Uterus (tissue), 4 donors: ENCODE measurements around the gene MTUS2. TPM values are rescaled to one million over a fixed set of nuclear protein-coding genes. Genes with fewer than 3 reads are reported as not detected.

Experiments
- DNase-seq, 2 donors: peaks; one replicate each; pipeline ENCODE4 v3.0.0-alpha.2; 2019 to 2020
- H3K27ac ChIP-seq, 2 donors: fragments of 200-600 bp; sonication (generic); 1 replicate in 1 of 2; 2 replicates in 1 of 2; pipeline ENCODE4 v1.5.1; 2016 to 2018
- H3K27me3 ChIP-seq, 2 donors: fragments of 200-600 bp; sonication (generic); one replicate each; pipeline ENCODE4 v1.5.1; 2018 to 2019; ENCODE audit warnings: control low read depth in 1 of 2
- H3K36me3 ChIP-seq, 2 donors: fragments of 200-600 bp; sonication (generic); one replicate each; pipeline ENCODE4 v1.5.1; 2019; ENCODE audit warnings: control low read depth in 1 of 2
- H3K4me1 ChIP-seq, 2 donors: fragments of 200-600 bp; sonication (generic); one replicate each; pipeline ENCODE4 v1.5.1; 2018 to 2019; ENCODE audit warnings: control low read depth in 1 of 2
- H3K4me3 ChIP-seq, 2 donors: fragments of 200-600 bp; sonication (generic); 1 replicate in 1 of 2; 2 replicates in 1 of 2; pipeline ENCODE4 v1.5.1; 2018 to 2019; ENCODE audit warnings: mild to moderate bottlenecking in 1 of 2
- H3K9me3 ChIP-seq, 2 donors: fragments of 200-600 bp; sonication (generic); one replicate each; pipeline ENCODE4 v1.5.1; 2019; ENCODE audit warnings: control low read depth in 1 of 2
- POLR2A ChIP-seq, 2 donors: fragments of 450-650 bp; IDR thresholded peaks; one replicate each; pipeline ENCODE4 v1.6.1; 2016; ENCODE audit warnings: antibody characterized with exemption in 2 of 2, mild to moderate bottlenecking in 1 of 2, moderate library complexity in 1 of 2
- intact Hi-C: fragments of 100-400 bp; cut with DNase I; formaldehyde crosslinking; loops from one replicate; pipeline ENCODE4 v1.15.1; 2023; ENCODE audit warnings: low total_unique reads
- total RNA-seq, 4 donors: library from RNA; depleted of rRNA in 3 of 4; stranded (reverse); fragments of >200 nt in 3 of 4; gene quantifications; one replicate each; pipeline versions ENCODE4 v1.1.0 to v1.2.4, GENCODE V29; 2014 to 2023
- TF ChIP-seq, protein P1 (sequence below), 4 experiments: fragments of 200-600 bp in 2 of 4; fragments of 450-650 bp in 2 of 4; sonication (generic) in 2 of 4; IDR thresholded peaks; one replicate each; pipeline ENCODE4 v1.5.1; 2016 to 2019; ENCODE audit warnings: antibody characterized with exemption in 4 of 4, mild to moderate bottlenecking in 2 of 4, moderate library complexity in 1 of 4
- donor health status: DM: yes; HTN: yes; CAD: no.

The MTUS2 gene
- total RNA-seq, 4 donors from 2014 or later = 0.26 to 4.0 (median 3.6) TPM; not detected in 1

DNA sequence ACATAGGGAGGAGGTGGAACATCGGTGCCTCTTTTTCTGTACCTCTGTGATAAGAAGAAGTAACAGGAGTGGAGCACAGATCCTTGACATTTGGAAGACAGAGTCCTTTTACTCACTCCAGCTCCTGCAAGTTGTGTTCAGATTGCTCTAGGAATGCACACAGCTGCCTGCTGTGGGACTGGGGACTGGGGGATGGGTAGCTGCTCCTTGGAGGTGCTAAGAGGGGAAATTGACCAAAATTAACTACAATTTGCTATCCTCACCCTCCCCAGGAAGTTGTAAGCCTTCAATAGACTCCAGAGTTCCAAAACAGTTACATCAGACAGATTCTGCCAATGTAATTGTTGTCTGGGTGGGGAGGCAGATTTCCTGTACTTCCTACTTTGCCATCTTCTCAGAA, 317.9 kb downstream of the MTUS2 start:
- H3K27ac ChIP-seq = no peak overlapping the region
- no peaks in the 10 kb centered on the region for H3K27me3 ChIP-seq
- H3K4me1 ChIP-seq = no peaks in the 10 kb centered on the region
- no peaks in the 10 kb centered on the region for H3K9me3 ChIP-seq
- H3K36me3 ChIP-seq = no peaks in the 10 kb centered on the region
- TF ChIP-seq, protein P1, sequence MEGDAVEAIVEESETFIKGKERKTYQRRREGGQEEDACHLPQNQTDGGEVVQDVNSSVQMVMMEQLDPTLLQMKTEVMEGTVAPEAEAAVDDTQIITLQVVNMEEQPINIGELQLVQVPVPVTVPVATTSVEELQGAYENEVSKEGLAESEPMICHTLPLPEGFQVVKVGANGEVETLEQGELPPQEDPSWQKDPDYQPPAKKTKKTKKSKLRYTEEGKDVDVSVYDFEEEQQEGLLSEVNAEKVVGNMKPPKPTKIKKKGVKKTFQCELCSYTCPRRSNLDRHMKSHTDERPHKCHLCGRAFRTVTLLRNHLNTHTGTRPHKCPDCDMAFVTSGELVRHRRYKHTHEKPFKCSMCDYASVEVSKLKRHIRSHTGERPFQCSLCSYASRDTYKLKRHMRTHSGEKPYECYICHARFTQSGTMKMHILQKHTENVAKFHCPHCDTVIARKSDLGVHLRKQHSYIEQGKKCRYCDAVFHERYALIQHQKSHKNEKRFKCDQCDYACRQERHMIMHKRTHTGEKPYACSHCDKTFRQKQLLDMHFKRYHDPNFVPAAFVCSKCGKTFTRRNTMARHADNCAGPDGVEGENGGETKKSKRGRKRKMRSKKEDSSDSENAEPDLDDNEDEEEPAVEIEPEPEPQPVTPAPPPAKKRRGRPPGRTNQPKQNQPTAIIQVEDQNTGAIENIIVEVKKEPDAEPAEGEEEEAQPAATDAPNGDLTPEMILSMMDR (IDR thresholded peaks at IDR 0.05) = no peak
- no peak for TF ChIP-seq POLR2A (IDR thresholded peaks at IDR 0.05)
- DNase-seq = no peak
- H3K4me3 ChIP-seq = no peak overlapping the region
- intact Hi-C loops = no loop called here

DNA sequence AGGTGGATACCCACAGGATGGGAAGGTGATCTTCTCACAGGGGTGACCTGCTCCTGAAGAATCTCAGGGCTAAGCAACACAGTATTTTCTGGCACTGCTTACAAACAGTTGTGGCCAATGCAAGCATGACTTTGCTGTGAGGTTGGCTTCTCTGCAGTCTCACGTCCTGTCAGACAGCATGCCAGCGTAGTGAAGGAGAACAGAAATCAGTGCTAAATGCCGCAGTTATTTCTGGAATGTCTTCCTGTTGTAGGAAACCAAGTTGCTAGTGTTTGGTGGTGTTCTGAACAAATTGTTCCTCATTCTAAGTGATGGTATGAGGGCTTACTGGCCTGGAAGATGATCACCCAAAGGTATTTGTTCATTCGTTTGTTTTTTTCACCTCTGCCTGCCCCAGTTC, 320.1 kb downstream of the MTUS2 start:
- Histone ChIP-seq H3K27me3 (no peaks in the 10 kb centered on the region), H3K27ac (no peak overlapping the region), H3K9me3 (no peaks in the 10 kb centered on the region), H3K4me1 (no peaks in the 10 kb centered on the region), H3K36me3 (no peaks in the 10 kb centered on the region), H3K4me3 (no peak overlapping the region)
- DNase-seq = no peak
- TF ChIP-seq, protein P1 (IDR thresholded peaks at IDR 0.05) = no peak
- TF ChIP-seq POLR2A (IDR thresholded peaks at IDR 0.05) = no peak
- intact Hi-C loops = no loop called here

DNA sequence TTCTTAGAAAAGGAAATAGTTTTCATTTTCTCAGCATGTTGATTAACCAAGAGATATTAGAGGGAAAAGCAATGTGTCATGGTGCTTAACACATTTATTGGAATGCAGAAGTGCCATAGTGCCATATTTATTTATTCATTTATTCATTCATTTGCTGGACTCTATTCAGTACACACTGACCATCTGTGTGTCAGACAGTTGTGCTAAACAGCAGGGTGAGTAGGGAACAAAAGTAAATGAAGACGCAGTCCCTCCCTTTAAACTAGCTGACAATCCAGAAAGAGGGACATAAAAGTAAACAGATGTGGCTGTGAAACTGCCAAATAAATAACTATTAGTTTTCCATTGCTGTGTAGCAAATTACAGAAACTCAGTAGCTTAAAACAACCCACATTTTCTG, 323.7 kb downstream of the MTUS2 start:
- Histone ChIP-seq H3K9me3 (no peaks in the 10 kb centered on the region), H3K27me3 (no peaks in the 10 kb centered on the region), H3K4me1 (no peaks in the 10 kb centered on the region), H3K4me3 (no peak overlapping the region), H3K27ac (no peak overlapping the region), H3K36me3 (no peaks in the 10 kb centered on the region)
- DNase-seq = no peak
- TF ChIP-seq POLR2A (IDR thresholded peaks at IDR 0.05) = no peak
- TF ChIP-seq, protein P1 (IDR thresholded peaks at IDR 0.05) = no peak
- intact Hi-C loops = no loop called here

DNA sequence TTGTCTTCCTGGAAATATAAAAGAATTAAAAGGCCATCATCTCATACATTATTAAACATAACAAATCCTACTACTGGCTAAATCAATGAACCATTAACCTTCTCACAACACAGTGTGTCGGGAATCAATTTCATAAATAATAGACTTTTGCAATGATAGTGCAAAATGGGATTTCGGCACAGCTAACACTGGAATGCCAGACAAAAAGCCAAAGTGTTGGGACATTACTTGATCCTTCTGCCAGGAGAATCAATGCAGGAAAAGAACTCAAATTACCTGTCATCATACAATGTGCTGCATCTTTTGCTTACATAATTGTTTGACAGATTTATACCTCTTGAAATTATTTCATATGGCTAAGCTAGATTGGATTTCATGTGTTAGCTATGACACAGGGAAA, 334.3 kb downstream of the MTUS2 start:
- TF ChIP-seq POLR2A (IDR thresholded peaks at IDR 0.05) = no peak
- TF ChIP-seq, protein P1 (IDR thresholded peaks at IDR 0.05) = no peak
- Histone ChIP-seq H3K36me3 (no peaks in the 10 kb centered on the region), H3K9me3 (no peaks in the 10 kb centered on the region), H3K27me3 (no peaks in the 10 kb centered on the region), H3K4me1 (no peaks in the 10 kb centered on the region), H3K4me3 (no peak overlapping the region), H3K27ac (no peak overlapping the region)
- DNase-seq = no peak
- intact Hi-C loops = no loop called here

DNA sequence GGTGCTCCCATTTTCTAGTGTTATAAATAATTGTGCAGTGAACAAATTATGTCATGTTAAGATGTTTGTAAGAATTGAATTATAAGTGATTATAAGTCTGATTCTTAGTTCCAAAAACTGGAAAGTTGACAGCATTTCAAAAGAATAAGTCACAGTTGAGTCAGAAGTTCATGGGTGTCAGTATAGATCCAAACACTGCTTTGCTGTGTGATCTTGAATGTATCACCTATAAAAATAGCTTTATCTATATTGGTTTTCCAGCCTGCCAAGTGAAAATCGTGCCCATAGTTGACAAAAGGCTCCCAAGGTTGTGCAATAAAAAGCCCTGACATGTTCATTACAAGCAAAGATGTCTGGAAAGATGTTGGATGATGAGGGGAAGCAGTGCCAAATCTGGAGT, 336.0 kb downstream of the MTUS2 start:
- no peaks in the 10 kb centered on the region for H3K27me3 ChIP-seq
- no peak overlapping the region for H3K27ac ChIP-seq
- TF ChIP-seq, protein P1 (IDR thresholded peaks at IDR 0.05) = no peak
- no peaks in the 10 kb centered on the region for H3K36me3 ChIP-seq
- intact Hi-C loops = no loop called here
- no peaks in the 10 kb centered on the region for H3K4me1 ChIP-seq
- no peak overlapping the region for H3K4me3 ChIP-seq
- H3K9me3 ChIP-seq = no peaks in the 10 kb centered on the region
- DNase-seq = no peak
